MG63 (cell line): Measurements from ENCODE around the gene ZNF101. TPM values are rescaled to one million over a fixed set of nuclear protein-coding genes. Genes with fewer than 3 reads are reported as not detected.

Experiments used
- DNase-seq: peaks from one replicate; pipeline ENCODE4 v3.0.0-alpha.2; 2020
- H3K27me3 ChIP-seq: fragments of 250-450 bp; sonication (Bioruptor Pico); 2 replicates; pipeline ENCODE4 v1.5.1; 2020; ENCODE audit warnings: mild to moderate bottlenecking, moderate library complexity
- H3K36me3 ChIP-seq: fragments of 250-450 bp; sonication (Bioruptor Pico); 2 replicates; pipeline ENCODE4 v1.5.1; 2020; ENCODE audit warnings: mild to moderate bottlenecking, moderate library complexity
- H3K4me3 ChIP-seq: fragments of 250-450 bp; sonication (Bioruptor Pico); 2 replicates; pipeline ENCODE4 v1.5.1; 2020; ENCODE audit warnings: mild to moderate bottlenecking, moderate library complexity
- H3K9me3 ChIP-seq: fragments of 250-450 bp; sonication (Bioruptor Pico); 2 replicates; pipeline ENCODE4 v1.5.1; 2020; ENCODE audit warnings: mild to moderate bottlenecking, moderate library complexity
- total RNA-seq: library from RNA; depleted of rRNA; stranded (reverse); fragments of >200 nt; shearing (Covaris generic); gene quantifications from 2 replicates; pipeline ENCODE4 v1.2.3, GENCODE V29; 2014; ENCODE audit warnings: low replicate concordance

ZNF101 gene
- total RNA-seq, 1 experiment from 2014 or later, result 18.0 TPM

- no peak overlapping the region for H3K4me3 ChIP-seq
- H3K27me3 ChIP-seq, result no peaks in the 10 kb centered on the region
- no peaks in the 10 kb centered on the region for H3K9me3 ChIP-seq
- H3K36me3 ChIP-seq, result peaks cover 22% of the 10 kb centered on the region
- no peak for DNase-seq
Measured at GRCh38 chr19:19635313-19635702, 33.3 kb upstream of the ZNF101 start.

- H3K27me3 ChIP-seq, result no peaks in the 10 kb centered on the region
- no peak for DNase-seq
Measured at GRCh38 chr19:19636573-19637185, 32.0 kb upstream of the ZNF101 start.

GRCh38 chr19:19637186-19637522 lies 31.5 kb upstream of the ZNF101 start:
- H3K4me3 ChIP-seq, result no peak overlapping the region
- no peaks in the 10 kb centered on the region for H3K9me3 ChIP-seq
- no peaks in the 10 kb centered on the region for H3K27me3 ChIP-seq
- DNase-seq, result no peak
- peaks cover 25% of the 10 kb centered on the region for H3K36me3 ChIP-seq

More at GRCh38 chr19:19636573-19637185, 32.0 kb upstream of the ZNF101 start:
- Histone ChIP-seq H3K4me3 (no peak overlapping the region), H3K9me3 (no peaks in the 10 kb centered on the region), H3K36me3 (peaks cover 24% of the 10 kb centered on the region)

GRCh38 chr19:19637523-19638251 lies 31.0 kb upstream of the ZNF101 start:
- Histone ChIP-seq H3K9me3 (no peaks in the 10 kb centered on the region), H3K4me3 (no peak overlapping the region), H3K27me3 (no peaks in the 10 kb centered on the region), H3K36me3 (peaks cover 25% of the 10 kb centered on the region)
- no peak for DNase-seq

GRCh38 chr19:19642506-19643157 lies 26.0 kb upstream of the ZNF101 start:
- no peaks in the 10 kb centered on the region for H3K27me3 ChIP-seq
- H3K4me3 ChIP-seq, result peak overlapping the region; percentile 90
- H3K36me3 ChIP-seq, result peaks cover 36% of the 10 kb centered on the region
- DNase-seq, result no peak
- no peaks in the 10 kb centered on the region for H3K9me3 ChIP-seq

- peaks cover 42% of the 10 kb centered on the region for H3K36me3 ChIP-seq
- peak; percentile 73 for DNase-seq
- no peaks in the 10 kb centered on the region for H3K27me3 ChIP-seq
- no peaks in the 10 kb centered on the region for H3K9me3 ChIP-seq
- H3K4me3 ChIP-seq, result peak within 1 kb of the TSS; percentile 90
Measured at GRCh38 chr19:19643158-19644053, 25.2 kb upstream of the ZNF101 start, which contains the start of gene GMIP. Gene GMIP (minus strand): TSS chr19:19643657. CDS start chr19:19643529, 128 bp downstream.

- H3K4me3 ChIP-seq, result peak overlapping the region; percentile 90
- no peak for DNase-seq
- H3K36me3 ChIP-seq, result peaks cover 45% of the 10 kb centered on the region
- no peaks in the 10 kb centered on the region for H3K27me3 ChIP-seq
- H3K9me3 ChIP-seq, result no peaks in the 10 kb centered on the region
Measured at GRCh38 chr19:19644054-19644388, 24.6 kb upstream of the ZNF101 start.

GRCh38 chr19:19645233-19645870 lies 23.3 kb upstream of the ZNF101 start:
- no peak for DNase-seq
- H3K27me3 ChIP-seq, result no peaks in the 10 kb centered on the region
- H3K9me3 ChIP-seq, result no peaks in the 10 kb centered on the region
- peaks cover 56% of the 10 kb centered on the region for H3K36me3 ChIP-seq
- H3K4me3 ChIP-seq, result no peak overlapping the region

GRCh38 chr19:19647037-19647835 lies 21.4 kb upstream of the ZNF101 start:
- no peak for DNase-seq
- Histone ChIP-seq H3K4me3 (no peak overlapping the region), H3K27me3 (no peaks in the 10 kb centered on the region), H3K36me3 (peaks cover 71% of the 10 kb centered on the region), H3K9me3 (no peaks in the 10 kb centered on the region)

- Histone ChIP-seq H3K9me3 (no peaks in the 10 kb centered on the region), H3K4me3 (no peak overlapping the region), H3K36me3 (peaks cover 86% of the 10 kb centered on the region), H3K27me3 (no peaks in the 10 kb centered on the region)
- DNase-seq, result no peak
Measured at GRCh38 chr19:19649155-19649554, 19.5 kb upstream of the ZNF101 start.

GRCh38 chr19:19649580-19649995 lies 19.1 kb upstream of the ZNF101 start:
- peaks cover 90% of the 10 kb centered on the region for H3K36me3 ChIP-seq
- DNase-seq, result no peak
- no peaks in the 10 kb centered on the region for H3K9me3 ChIP-seq
- no peaks in the 10 kb centered on the region for H3K27me3 ChIP-seq
- no peak overlapping the region for H3K4me3 ChIP-seq

- Histone ChIP-seq H3K9me3 (no peaks in the 10 kb centered on the region), H3K36me3 (peaks cover 91% of the 10 kb centered on the region), H3K27me3 (no peaks in the 10 kb centered on the region), H3K4me3 (no peak overlapping the region)
- DNase-seq, result no peak
Measured at GRCh38 chr19:19650331-19650730, 18.3 kb upstream of the ZNF101 start.

GRCh38 chr19:19651076-19651475 lies 17.6 kb upstream of the ZNF101 start:
- peaks cover 92% of the 10 kb centered on the region for H3K36me3 ChIP-seq

GRCh38 chr19:19652482-19653295 lies 15.9 kb upstream of the ZNF101 start:
- Histone ChIP-seq H3K9me3 (no peaks in the 10 kb centered on the region), H3K36me3 (peaks cover 95% of the 10 kb centered on the region), H3K4me3 (no peak overlapping the region), H3K27me3 (no peaks in the 10 kb centered on the region)
- DNase-seq, result peak; percentile 56

More at GRCh38 chr19:19651076-19651475, 17.6 kb upstream of the ZNF101 start:
- H3K4me3 ChIP-seq, result no peak overlapping the region
- H3K9me3 ChIP-seq, result no peaks in the 10 kb centered on the region
- DNase-seq, result no peak
- H3K27me3 ChIP-seq, result no peaks in the 10 kb centered on the region

GRCh38 chr19:19653597-19654147 lies 15.0 kb upstream of the ZNF101 start:
- H3K4me3 ChIP-seq, result no peak overlapping the region
- peaks cover 100% of the 10 kb centered on the region for H3K36me3 ChIP-seq
- H3K27me3 ChIP-seq, result no peaks in the 10 kb centered on the region
- DNase-seq, result no peak
- H3K9me3 ChIP-seq, result no peaks in the 10 kb centered on the region
